Loucy (cell line): ENCODE results near the gene JAKMIP3.

ENCODE experiments used
- H2AFZ ChIP-seq: fragments of 200-600 bp; sonication (generic); 2 replicates; pipeline ENCODE4 v1.6.0; 2016; ENCODE audit warnings: antibody characterized with exemption, mild to moderate bottlenecking, low read length, moderate library complexity
- H3F3A ChIP-seq: fragments of 200-600 bp; 2 replicates; pipeline ENCODE4 v1.6.0; 2016; ENCODE audit warnings: antibody characterized with exemption, low read depth, mild to moderate bottlenecking
- H3K27me3 ChIP-seq: fragments of 200-600 bp; sonication (generic); 2 replicates; pipeline ENCODE4 v1.6.1; 2014; ENCODE audit warnings: low read length, mild to moderate bottlenecking; ENCODE audit not compliant: insufficient read depth, poor library complexity, severe bottlenecking
- H3K36me3 ChIP-seq: fragments of 200-600 bp; sonication (generic); 2 replicates; pipeline ENCODE4 v1.6.1; 2016; ENCODE audit warnings: low read length; ENCODE audit not compliant: insufficient read depth
- H3K4me1 ChIP-seq: fragments of 200-600 bp; sonication (generic); 2 replicates; pipeline ENCODE4 v1.5.1; 2014; ENCODE audit warnings: low read length, mild to moderate bottlenecking; ENCODE audit not compliant: insufficient read depth, poor library complexity, severe bottlenecking
- H3K4me2 ChIP-seq: fragments of 200-600 bp; sonication (generic); 2 replicates; pipeline ENCODE4 v1.6.0; 2014; ENCODE audit warnings: antibody characterized with exemption, low read length, low read depth, mild to moderate bottlenecking; ENCODE audit not compliant: poor library complexity, severe bottlenecking
- H3K4me3 ChIP-seq: fragments of 200-600 bp; sonication (generic); 2 replicates; pipeline ENCODE4 v1.5.1; 2014; ENCODE audit warnings: low read length, mild to moderate bottlenecking, mixed read lengths; ENCODE audit not compliant: poor library complexity, severe bottlenecking
- H3K79me2 ChIP-seq: fragments of 200-600 bp; sonication (generic); 2 replicates; pipeline ENCODE4 v1.6.1; 2014; ENCODE audit warnings: low read length; ENCODE audit not compliant: insufficient read depth
- H3K9ac ChIP-seq: fragments of 200-600 bp; sonication (generic); 2 replicates; pipeline ENCODE4 v1.6.0; 2014; ENCODE audit warnings: mild to moderate bottlenecking, low read depth, low read length, moderate library complexity; ENCODE audit not compliant: poor library complexity, severe bottlenecking
- H3K9me2 ChIP-seq: fragments of 200-600 bp; sonication (generic); replicated peaks from 2 replicates; pipeline ENCODE4 v1.6.1; 2016; ENCODE audit warnings: low read depth, low read length, mixed read lengths
- H3K9me3 ChIP-seq: fragments of 200-600 bp; sonication (generic); 2 replicates; pipeline ENCODE4 v1.6.1; 2014; ENCODE audit warnings: mild to moderate bottlenecking, antibody characterized with exemption, low read length, low read depth; ENCODE audit not compliant: insufficient read depth
- H4K20me1 ChIP-seq: fragments of 200-600 bp; sonication (generic); 2 replicates; pipeline ENCODE4 v1.6.0; 2014; ENCODE audit warnings: antibody characterized with exemption, low read length, mild to moderate bottlenecking; ENCODE audit not compliant: insufficient read depth, poor library complexity, severe bottlenecking
- CTCF ChIP-seq: fragments of 200-600 bp; sonication (generic); conservative IDR thresholded peaks from 2 replicates; pipeline ENCODE4 v1.5.1; 2014; ENCODE audit warnings: mild to moderate bottlenecking, antibody characterized with exemption, low read length
- EZH2phosphoT487 ChIP-seq: fragments of 200-600 bp; IDR thresholded peaks from 2 replicates; pipeline ENCODE4 v1.6.1; 2018; ENCODE audit warnings: antibody characterized with exemption, mild to moderate bottlenecking, moderate library complexity, borderline replicate concordance

The JAKMIP3 gene

GRCh38 chr10:132069849-132070182 lies 4.1 kb downstream of the JAKMIP3 start:
- Histone ChIP-seq H3K36me3 (no peaks in the 10 kb centered on the region), H3K9me2 (no peaks in the 10 kb centered on the region), H3K4me2 (no peak overlapping the region), H4K20me1 (no peaks in the 10 kb centered on the region), H3K9me3 (no peaks in the 10 kb centered on the region; the same call in 1 of the 2 replicates), H3K4me3 (no peak overlapping the region), H3K79me2 (no peaks in the 10 kb centered on the region), H2AFZ (no peak overlapping the region), H3K27me3 (no peaks in the 10 kb centered on the region), H3K4me1 (no peaks in the 10 kb centered on the region), H3F3A (no peaks in the 10 kb centered on the region), H3K9ac (no peak overlapping the region)
- TF ChIP-seq EZH2phosphoT487 (no peak), CTCF (no peak)

DNA sequence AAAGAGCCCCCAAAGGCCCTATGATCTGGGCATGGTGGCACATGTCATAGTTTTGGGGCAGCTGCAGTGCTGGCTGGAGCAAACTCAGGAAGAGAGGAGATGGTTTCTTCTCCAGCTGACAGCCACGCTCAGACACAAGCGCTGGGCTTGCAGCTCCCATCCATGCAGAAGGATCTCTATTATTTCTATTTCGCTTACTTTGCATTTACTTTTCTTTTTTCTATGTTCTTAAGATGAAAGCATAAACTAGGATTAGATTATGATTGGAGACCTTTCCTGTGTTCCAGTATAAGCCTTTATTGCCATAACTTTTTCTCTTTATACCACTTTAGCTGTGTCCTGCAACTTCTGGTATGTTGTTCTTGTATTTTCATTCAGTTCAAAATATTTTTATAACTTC lies 5.0 kb downstream of the JAKMIP3 start:
- H3K4me3 ChIP-seq, result no peak overlapping the region
- H3K9ac ChIP-seq, result no peak overlapping the region
- H3K4me1 ChIP-seq, result no peaks in the 10 kb centered on the region
- no peaks in the 10 kb centered on the region for H3K9me2 ChIP-seq
- no peak for TF ChIP-seq EZH2phosphoT487
- TF ChIP-seq CTCF, result no peak
- no peaks in the 10 kb centered on the region for H4K20me1 ChIP-seq
- H2AFZ ChIP-seq, result no peak overlapping the region
- H3K9me3 ChIP-seq, result no peaks in the 10 kb centered on the region; the same call in 1 of the 2 replicates
- no peaks in the 10 kb centered on the region for H3K79me2 ChIP-seq
- no peaks in the 10 kb centered on the region for H3F3A ChIP-seq
- no peaks in the 10 kb centered on the region for H3K27me3 ChIP-seq
- H3K4me2 ChIP-seq, result no peak overlapping the region
- H3K36me3 ChIP-seq, result no peaks in the 10 kb centered on the region

DNA sequence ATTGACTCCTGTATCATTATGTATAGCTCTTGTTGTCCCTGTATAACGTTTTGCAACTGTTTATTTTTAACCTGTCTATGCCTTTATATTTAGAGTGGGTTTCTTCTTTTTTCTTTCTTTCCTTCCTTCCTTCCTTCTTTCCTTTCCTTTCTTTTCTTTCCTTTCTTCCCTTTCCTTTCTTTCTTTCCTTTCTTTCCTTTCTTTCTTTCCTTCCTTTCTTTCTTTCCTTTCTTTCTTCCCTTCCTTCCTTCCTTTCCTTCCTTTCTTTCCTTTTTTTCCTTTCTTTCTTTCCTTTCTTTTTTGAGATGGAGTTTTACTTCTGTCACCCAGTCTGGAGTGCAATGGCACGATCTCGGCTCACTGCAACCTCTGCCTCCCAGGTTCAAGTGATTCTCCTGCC lies 5.9 kb downstream of the JAKMIP3 start:
- no peak for TF ChIP-seq CTCF
- TF ChIP-seq EZH2phosphoT487, result no peak
- Histone ChIP-seq H3K9ac (no peak overlapping the region), H2AFZ (no peak overlapping the region), H3F3A (no peaks in the 10 kb centered on the region), H3K4me2 (no peak overlapping the region), H3K4me1 (no peaks in the 10 kb centered on the region), H3K27me3 (no peaks in the 10 kb centered on the region), H3K9me3 (no peaks in the 10 kb centered on the region; the same call in 1 of the 2 replicates), H3K9me2 (no peaks in the 10 kb centered on the region), H4K20me1 (no peaks in the 10 kb centered on the region), H3K36me3 (no peaks in the 10 kb centered on the region), H3K79me2 (no peaks in the 10 kb centered on the region), H3K4me3 (no peak overlapping the region)
